ENCODE measurements around the gene SYNJ2. TPM values are rescaled to one million over a fixed set of nuclear protein-coding genes. Genes with fewer than 3 reads are reported as not detected.

The SYNJ2 gene
- total RNA-seq, 1 experiment from 2014 or later = 24.5 TPM

GRCh38 chr6:158018041-158018771 is 36.5 kb downstream of the SYNJ2 start:
- no peak for TF ChIP-seq CTCF (conservative IDR thresholded peaks at IDR 0.05)
- Histone ChIP-seq H3K4me2 (ENCODE audit: insufficient read depth, insufficient read length, low read length) (no peak overlapping the region), H4K91ac (ENCODE audit: insufficient read length, low read depth, low read length) (no peak overlapping the region), H2BK120ac (ENCODE audit: low read depth, low read length, poor library complexity, severe bottlenecking) (no peak overlapping the region), H3K27ac (ENCODE audit: insufficient read length, low read depth, low read length) (no peak overlapping the region), H2BK5ac (ENCODE audit: insufficient read length, low read length) (no peak overlapping the region), H2BK20ac (ENCODE audit: low read depth, low read length, poor library complexity, severe bottlenecking) (no peak overlapping the region), H3K4me1 (ENCODE audit: insufficient read depth, low read length) (0 out of 2 replicates have a peak, but pooled peaks cover 2% of the 10 kb centered on the region), H3K79me1 (ENCODE audit: insufficient read depth, low read depth, low read length, poor library complexity, severe bottlenecking) (no peaks in the 10 kb centered on the region), H2BK12ac (ENCODE audit: insufficient read length, low read depth, low read length) (no peak overlapping the region), H4K5ac (ENCODE audit: insufficient read length, low read depth, low read length) (no peak overlapping the region), H4K20me1 (ENCODE audit: control insufficient read depth, insufficient read depth, insufficient read length) (no peaks in the 10 kb centered on the region), H3K9me3 (ENCODE audit: control insufficient read depth, low read depth, low read length) (no peaks in the 10 kb centered on the region), H4K8ac (replicated peaks; ENCODE audit: insufficient read length, low read depth, low read length) (no peak overlapping the region), H2AFZ (ENCODE audit: low read length) (no peak overlapping the region), H3K9ac (ENCODE audit: extremely low read depth, insufficient read length, low read length) (no peak overlapping the region), H3K18ac (ENCODE audit: insufficient read length, low read depth, low read length) (no peak overlapping the region), H3K27me3 (ENCODE audit: insufficient read depth, low read length) (no peaks in the 10 kb centered on the region), H3K23ac (ENCODE audit: insufficient read length, low read depth, low read length) (no peak overlapping the region), H3K79me2 (ENCODE audit: insufficient read depth, low read length) (no peaks in the 10 kb centered on the region), H2BK15ac (ENCODE audit: low read depth, low read length) (no peak overlapping the region), H3K14ac (ENCODE audit: insufficient read depth, low read length) (no peak overlapping the region), H2AK5ac (ENCODE audit: insufficient read length, low read length) (no peak overlapping the region), H3K4ac (ENCODE audit: low read depth, low read length) (no peak overlapping the region), H3T11ph (ENCODE audit: low read length) (no peak overlapping the region), H3K56ac (ENCODE audit: insufficient read length, low read depth, low read length) (no peak overlapping the region), H3K23me2 (ENCODE audit: insufficient read length, low read depth, low read length, poor library complexity, severe bottlenecking) (no peaks in the 10 kb centered on the region)
- no CpG with 5 or more reads among the region's 19 CpGs for WGBS (ENCODE audit: extremely low coverage, insufficient read length, low lambda C conversion rate)
- H3K4me3 Mint-ChIP-seq = no peak overlapping the region
- H3K9me3 Mint-ChIP-seq = no peaks in the 10 kb centered on the region
- peak overlapping the region in 2 of 3 experiments; percentile 35 to 89; a peak in 3 of 7 replicates for H3K27ac Mint-ChIP-seq
- no peak for DNase-seq
- H3K36me3 Mint-ChIP-seq (ENCODE audit: insufficient read depth in 1 of 3, low read depth in 3 of 3) = peaks cover 8 to 13% (median 9%) of the 10 kb centered on the region in 3 experiments; a peak in 6 of 7 replicates
- peaks cover 16 to 19% of the 10 kb centered on the region in 2 experiments for H3K4me1 Mint-ChIP-seq
- no peaks in the 10 kb centered on the region for H3K27me3 Mint-ChIP-seq (ENCODE audit: low read depth)
